ENCODE data around the gene TSSK3.

Gene TSSK3

GRCh38 chr1:32365445-32365844, 3.1 kb downstream of the TSSK3 start:
- H3K4me1 Mint-ChIP-seq (ENCODE audit: low read depth), result peaks cover 10% of the 10 kb centered on the region
- no peak for DNase-seq
- H3K4me3 Mint-ChIP-seq, result no peak overlapping the region
- peaks cover 6% of the 10 kb centered on the region for H3K27me3 Mint-ChIP-seq
- peaks cover 72% of the 10 kb centered on the region for H3K36me3 Mint-ChIP-seq (ENCODE audit: low read depth)
- no peaks in the 10 kb centered on the region for H3K9me3 Mint-ChIP-seq
- peak overlapping the region; percentile 63 for H3K27ac Mint-ChIP-seq

GRCh38 chr1:32367912-32368635, 5.7 kb downstream of the TSSK3 start:
- no peak for DNase-seq
- peaks cover 15% of the 10 kb centered on the region for H3K4me1 Mint-ChIP-seq (ENCODE audit: low read depth)
- H3K4me3 Mint-ChIP-seq, result no peak overlapping the region
- H3K36me3 Mint-ChIP-seq (ENCODE audit: low read depth), result peaks cover 76% of the 10 kb centered on the region
- H3K9me3 Mint-ChIP-seq, result no peaks in the 10 kb centered on the region
- H3K27me3 Mint-ChIP-seq, result no peaks in the 10 kb centered on the region
- H3K27ac Mint-ChIP-seq, result no peak overlapping the region

- Mint-ChIP-seq H3K4me1 (ENCODE audit: low read depth) (peaks cover 16% of the 10 kb centered on the region), H3K4me3 (no peak overlapping the region), H3K27me3 (no peaks in the 10 kb centered on the region), H3K36me3 (ENCODE audit: low read depth) (peaks cover 79% of the 10 kb centered on the region), H3K27ac (peak overlapping the region; percentile 47), H3K9me3 (no peaks in the 10 kb centered on the region)
- no peak for DNase-seq
Observed at GRCh38 chr1:32372149-32372756, 9.9 kb downstream of the TSSK3 start.

- peaks cover 79% of the 10 kb centered on the region for H3K36me3 Mint-ChIP-seq (ENCODE audit: low read depth)
- no peaks in the 10 kb centered on the region for H3K9me3 Mint-ChIP-seq
- no peaks in the 10 kb centered on the region for H3K27me3 Mint-ChIP-seq
- peak overlapping the region; percentile 18 for H3K27ac Mint-ChIP-seq
- peaks cover 16% of the 10 kb centered on the region for H3K4me1 Mint-ChIP-seq (ENCODE audit: low read depth)
- no peak overlapping the region for H3K4me3 Mint-ChIP-seq
- no peak for DNase-seq
Observed at GRCh38 chr1:32373996-32374592, 11.8 kb downstream of the TSSK3 start.

GRCh38 chr1:32376199-32376598, 13.9 kb downstream of the TSSK3 start:
- Mint-ChIP-seq H3K27ac (no peak overlapping the region), H3K27me3 (no peaks in the 10 kb centered on the region), H3K4me3 (no peak overlapping the region), H3K4me1 (ENCODE audit: low read depth) (peaks cover 16% of the 10 kb centered on the region), H3K9me3 (no peaks in the 10 kb centered on the region), H3K36me3 (ENCODE audit: low read depth) (peaks cover 94% of the 10 kb centered on the region)
- DNase-seq, result no peak

GRCh38 chr1:32377541-32378220, 15.3 kb downstream of the TSSK3 start:
- Mint-ChIP-seq H3K9me3 (no peaks in the 10 kb centered on the region), H3K27me3 (no peaks in the 10 kb centered on the region), H3K36me3 (ENCODE audit: low read depth) (peaks cover 96% of the 10 kb centered on the region), H3K4me1 (ENCODE audit: low read depth) (peaks cover 7% of the 10 kb centered on the region), H3K27ac (no peak overlapping the region), H3K4me3 (no peak overlapping the region)
- no peak for DNase-seq

GRCh38 chr1:32380057-32380456, 17.7 kb downstream of the TSSK3 start:
- Mint-ChIP-seq H3K27me3 (no peaks in the 10 kb centered on the region), H3K36me3 (ENCODE audit: low read depth) (peaks cover 98% of the 10 kb centered on the region), H3K4me3 (no peak overlapping the region), H3K4me1 (ENCODE audit: low read depth) (no peaks in the 10 kb centered on the region), H3K9me3 (no peaks in the 10 kb centered on the region), H3K27ac (no peak overlapping the region)
- no peak for DNase-seq

- no peak for DNase-seq
- Mint-ChIP-seq H3K27me3 (no peaks in the 10 kb centered on the region), H3K4me1 (ENCODE audit: low read depth) (peaks cover 13% of the 10 kb centered on the region), H3K9me3 (no peaks in the 10 kb centered on the region), H3K4me3 (no peak overlapping the region), H3K27ac (peak overlapping the region; percentile 38), H3K36me3 (ENCODE audit: low read depth) (peaks cover 59% of the 10 kb centered on the region)
Observed at GRCh38 chr1:32386676-32387392, 24.5 kb downstream of the TSSK3 start.

GRCh38 chr1:32388641-32389040, 26.3 kb downstream of the TSSK3 start:
- Mint-ChIP-seq H3K36me3 (ENCODE audit: low read depth) (peaks cover 49% of the 10 kb centered on the region), H3K4me1 (ENCODE audit: low read depth) (peaks cover 30% of the 10 kb centered on the region), H3K27ac (no peak overlapping the region), H3K9me3 (no peaks in the 10 kb centered on the region), H3K4me3 (no peak overlapping the region), H3K27me3 (no peaks in the 10 kb centered on the region)
- DNase-seq, result no peak

- H3K4me3 Mint-ChIP-seq, result no peak overlapping the region
- H3K4me1 Mint-ChIP-seq (ENCODE audit: low read depth), result peaks cover 44% of the 10 kb centered on the region
- peaks cover 34% of the 10 kb centered on the region for H3K36me3 Mint-ChIP-seq (ENCODE audit: low read depth)
- no peak overlapping the region for H3K27ac Mint-ChIP-seq
- no peaks in the 10 kb centered on the region for H3K9me3 Mint-ChIP-seq
- no peaks in the 10 kb centered on the region for H3K27me3 Mint-ChIP-seq
- DNase-seq, result no peak
Observed at GRCh38 chr1:32390904-32391870, 28.8 kb downstream of the TSSK3 start.

GRCh38 chr1:32392325-32392724, 30.0 kb downstream of the TSSK3 start:
- Mint-ChIP-seq H3K4me1 (ENCODE audit: low read depth) (peaks cover 37% of the 10 kb centered on the region), H3K9me3 (no peaks in the 10 kb centered on the region), H3K27me3 (no peaks in the 10 kb centered on the region), H3K4me3 (peak overlapping the region; percentile 98), H3K36me3 (ENCODE audit: low read depth) (peaks cover 23% of the 10 kb centered on the region), H3K27ac (peak overlapping the region; percentile 65)
- no peak for DNase-seq

GRCh38 chr1:32393136-32393535, 30.8 kb downstream of the TSSK3 start:
- DNase-seq, result no peak
- H3K9me3 Mint-ChIP-seq, result no peaks in the 10 kb centered on the region
- peak overlapping the region; percentile 98 for H3K4me3 Mint-ChIP-seq
- peak overlapping the region; percentile 99 for H3K27ac Mint-ChIP-seq
- no peaks in the 10 kb centered on the region for H3K27me3 Mint-ChIP-seq
- peaks cover 18% of the 10 kb centered on the region for H3K36me3 Mint-ChIP-seq (ENCODE audit: low read depth)
- peaks cover 32% of the 10 kb centered on the region for H3K4me1 Mint-ChIP-seq (ENCODE audit: low read depth)

GRCh38 chr1:32393832-32394140, 31.4 kb downstream of the TSSK3 start:
- no peak for DNase-seq
- Mint-ChIP-seq H3K4me3 (peak overlapping the region; percentile 98), H3K36me3 (ENCODE audit: low read depth) (peaks cover 18% of the 10 kb centered on the region), H3K27ac (peak overlapping the region; percentile 99), H3K4me1 (ENCODE audit: low read depth) (peaks cover 32% of the 10 kb centered on the region), H3K9me3 (no peaks in the 10 kb centered on the region), H3K27me3 (no peaks in the 10 kb centered on the region)

Data from activated T-cell treated with anti-CD3 and anti-CD28 coated beads, Interleukin-2, amount 50 U/mL, for 24 hours (primary cell).